Cardiac muscle cell (in vitro differentiated cells and primary cell): Measurements from ENCODE around the gene MRPS31. TPM values are rescaled to one million over a fixed set of nuclear protein-coding genes. Genes with fewer than 3 reads are reported as not detected.

Experiments used
- DNase-seq, 2 donors: peaks; one replicate each; pipeline versions ENCODE4 v3.0.0 to v3.0.0-alpha.2; 2010 to 2017; ENCODE audit warnings: low read depth in 1 of 2, low spot score in 1 of 2
- H3K27ac ChIP-seq: fragments of 200-600 bp; sonication (generic); 2 replicates; pipeline ENCODE4 v1.5.1; 2016
- H3K27me3 ChIP-seq: fragments of 200-600 bp; sonication (generic); 2 replicates; pipeline ENCODE4 v1.6.0; 2016; ENCODE audit warnings: control low read depth
- H3K36me3 ChIP-seq: fragments of 200-600 bp; sonication (generic); 2 replicates; pipeline ENCODE4 v1.5.1; 2016; ENCODE audit warnings: control low read depth
- H3K4me1 ChIP-seq: fragments of 200-600 bp; sonication (generic); 2 replicates; pipeline ENCODE4 v1.8.1; 2017; ENCODE audit warnings: low read depth, mild to moderate bottlenecking, mixed run types
- H3K4me3 ChIP-seq: fragments of 200-600 bp; sonication (generic); 2 replicates; pipeline ENCODE4 v1.5.1; 2016; ENCODE audit warnings: mild to moderate bottlenecking
- H3K9me3 ChIP-seq: fragments of 200-600 bp; sonication (generic); 2 replicates; pipeline ENCODE4 v1.5.1; 2017; ENCODE audit warnings: low read depth, mild to moderate bottlenecking, control low read depth
- polyA plus RNA-seq: library from polyadenylated mRNA; unstranded; fragments of >200 nt; fragmentation: Nextera tagmentation; extraction: Ambion mirVana; gene quantifications from 2 replicates; pipeline ENCODE4 v1.2.1, GENCODE V29; 2016
- total RNA-seq: library from RNA; depleted of rRNA; stranded (reverse); fragments of >200 nt; gene quantifications from 2 replicates; pipeline ENCODE4 v1.2.3, GENCODE V29; 2016
- TF ChIP-seq, protein P1 (sequence below): IDR thresholded peaks from 2 replicates; pipeline ENCODE4 v1.5.1; 2012; ENCODE audit warnings: low read depth, mild to moderate bottlenecking, low read length

MRPS31 gene
- total and polyA plus RNA-seq, 2 experiments from 2014 or later = 36.3 to 39.2 TPM

GRCh38 chr13:40765602-40766001 lies 5.4 kb downstream of the MRPS31 start:
- Histone ChIP-seq H3K27me3 (no peaks in the 10 kb centered on the region), H3K9me3 (no peaks in the 10 kb centered on the region), H3K4me1 (peaks cover 10% of the 10 kb centered on the region), H3K36me3 (peaks cover 4% of the 10 kb centered on the region), H3K4me3 (no peak overlapping the region), H3K27ac (no peak overlapping the region)
- TF ChIP-seq, protein P1, sequence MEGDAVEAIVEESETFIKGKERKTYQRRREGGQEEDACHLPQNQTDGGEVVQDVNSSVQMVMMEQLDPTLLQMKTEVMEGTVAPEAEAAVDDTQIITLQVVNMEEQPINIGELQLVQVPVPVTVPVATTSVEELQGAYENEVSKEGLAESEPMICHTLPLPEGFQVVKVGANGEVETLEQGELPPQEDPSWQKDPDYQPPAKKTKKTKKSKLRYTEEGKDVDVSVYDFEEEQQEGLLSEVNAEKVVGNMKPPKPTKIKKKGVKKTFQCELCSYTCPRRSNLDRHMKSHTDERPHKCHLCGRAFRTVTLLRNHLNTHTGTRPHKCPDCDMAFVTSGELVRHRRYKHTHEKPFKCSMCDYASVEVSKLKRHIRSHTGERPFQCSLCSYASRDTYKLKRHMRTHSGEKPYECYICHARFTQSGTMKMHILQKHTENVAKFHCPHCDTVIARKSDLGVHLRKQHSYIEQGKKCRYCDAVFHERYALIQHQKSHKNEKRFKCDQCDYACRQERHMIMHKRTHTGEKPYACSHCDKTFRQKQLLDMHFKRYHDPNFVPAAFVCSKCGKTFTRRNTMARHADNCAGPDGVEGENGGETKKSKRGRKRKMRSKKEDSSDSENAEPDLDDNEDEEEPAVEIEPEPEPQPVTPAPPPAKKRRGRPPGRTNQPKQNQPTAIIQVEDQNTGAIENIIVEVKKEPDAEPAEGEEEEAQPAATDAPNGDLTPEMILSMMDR = no peak
- DNase-seq = no peak

- TF ChIP-seq, protein P1 = no peak
- peaks cover 5% of the 10 kb centered on the region for H3K4me1 ChIP-seq
- peaks cover 4% of the 10 kb centered on the region for H3K36me3 ChIP-seq
- no peak overlapping the region for H3K27ac ChIP-seq
- no peaks in the 10 kb centered on the region for H3K27me3 ChIP-seq
- H3K9me3 ChIP-seq = no peaks in the 10 kb centered on the region
- DNase-seq = no peak
- H3K4me3 ChIP-seq = no peak overlapping the region
Measured at GRCh38 chr13:40764587-40765403, 6.2 kb downstream of the MRPS31 start.

DNA sequence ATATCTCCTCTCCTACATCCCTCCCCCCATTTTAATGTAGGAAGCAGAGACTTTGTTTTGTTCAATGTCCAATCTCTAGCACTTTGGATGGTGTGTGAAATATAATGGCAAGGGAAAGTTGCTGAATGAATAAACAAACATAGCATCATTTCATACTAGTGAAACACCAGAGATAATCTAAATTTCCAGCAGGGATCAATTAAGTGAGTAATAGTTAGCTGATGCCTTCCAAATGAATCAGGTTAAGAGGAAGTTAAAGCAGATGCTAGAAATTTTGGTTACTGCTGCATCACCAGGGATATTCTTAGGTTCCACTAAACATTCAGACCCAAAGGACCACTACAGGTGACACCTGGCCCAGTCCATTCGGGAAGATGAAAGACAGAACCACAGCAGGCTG lies 8.1 kb downstream of the MRPS31 start:
- H3K36me3 ChIP-seq = peaks cover 10% of the 10 kb centered on the region
- no peak overlapping the region for H3K27ac ChIP-seq
- no peaks in the 10 kb centered on the region for H3K4me1 ChIP-seq
- no peak for DNase-seq
- TF ChIP-seq, protein P1 = no peak
- H3K9me3 ChIP-seq = no peaks in the 10 kb centered on the region
- H3K27me3 ChIP-seq = no peaks in the 10 kb centered on the region
- no peak overlapping the region for H3K4me3 ChIP-seq

- Histone ChIP-seq H3K36me3 (peaks cover 30% of the 10 kb centered on the region), H3K27ac (no peak overlapping the region), H3K4me1 (no peaks in the 10 kb centered on the region), H3K27me3 (no peaks in the 10 kb centered on the region), H3K4me3 (no peak overlapping the region), H3K9me3 (no peaks in the 10 kb centered on the region)
- TF ChIP-seq, protein P1 = no peak
- no peak for DNase-seq
Measured at GRCh38 chr13:40758811-40759210, 12.2 kb downstream of the MRPS31 start.

DNA sequence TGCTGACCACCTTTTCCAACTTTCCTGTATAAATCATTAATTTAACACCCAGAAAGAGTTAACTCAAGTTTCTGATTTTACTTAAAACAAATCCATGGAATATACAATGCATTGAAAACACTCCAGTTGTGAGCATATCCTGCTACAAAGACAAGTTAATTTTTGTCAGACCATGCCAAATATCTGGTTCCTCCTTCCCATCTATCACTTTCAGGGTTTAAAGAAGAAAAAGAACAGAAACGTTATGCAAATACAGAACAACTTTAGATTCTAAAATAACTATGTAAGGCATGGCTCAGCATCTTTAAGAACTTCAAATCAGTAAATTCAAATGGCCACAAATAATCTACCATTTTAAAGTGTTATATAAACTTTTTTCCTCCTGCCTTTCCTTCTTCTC lies 14.9 kb downstream of the MRPS31 start:
- H3K36me3 ChIP-seq = peaks cover 35% of the 10 kb centered on the region
- TF ChIP-seq, protein P1 = no peak
- no peak for DNase-seq
- no peak overlapping the region for H3K27ac ChIP-seq
- H3K4me3 ChIP-seq = no peak overlapping the region
- H3K9me3 ChIP-seq = no peaks in the 10 kb centered on the region
- no peaks in the 10 kb centered on the region for H3K27me3 ChIP-seq
- no peaks in the 10 kb centered on the region for H3K4me1 ChIP-seq
